GM21447 (cell line): ENCODE results near the gene C17orf113.

ENCODE experiments used
- ATAC-seq: cut with Tn5 transposase; IDR thresholded peaks from one replicate; pipeline ENCODE4 v1.9.1; 2021; ENCODE audit not compliant: unreplicated experiment

Gene C17orf113

DNA sequence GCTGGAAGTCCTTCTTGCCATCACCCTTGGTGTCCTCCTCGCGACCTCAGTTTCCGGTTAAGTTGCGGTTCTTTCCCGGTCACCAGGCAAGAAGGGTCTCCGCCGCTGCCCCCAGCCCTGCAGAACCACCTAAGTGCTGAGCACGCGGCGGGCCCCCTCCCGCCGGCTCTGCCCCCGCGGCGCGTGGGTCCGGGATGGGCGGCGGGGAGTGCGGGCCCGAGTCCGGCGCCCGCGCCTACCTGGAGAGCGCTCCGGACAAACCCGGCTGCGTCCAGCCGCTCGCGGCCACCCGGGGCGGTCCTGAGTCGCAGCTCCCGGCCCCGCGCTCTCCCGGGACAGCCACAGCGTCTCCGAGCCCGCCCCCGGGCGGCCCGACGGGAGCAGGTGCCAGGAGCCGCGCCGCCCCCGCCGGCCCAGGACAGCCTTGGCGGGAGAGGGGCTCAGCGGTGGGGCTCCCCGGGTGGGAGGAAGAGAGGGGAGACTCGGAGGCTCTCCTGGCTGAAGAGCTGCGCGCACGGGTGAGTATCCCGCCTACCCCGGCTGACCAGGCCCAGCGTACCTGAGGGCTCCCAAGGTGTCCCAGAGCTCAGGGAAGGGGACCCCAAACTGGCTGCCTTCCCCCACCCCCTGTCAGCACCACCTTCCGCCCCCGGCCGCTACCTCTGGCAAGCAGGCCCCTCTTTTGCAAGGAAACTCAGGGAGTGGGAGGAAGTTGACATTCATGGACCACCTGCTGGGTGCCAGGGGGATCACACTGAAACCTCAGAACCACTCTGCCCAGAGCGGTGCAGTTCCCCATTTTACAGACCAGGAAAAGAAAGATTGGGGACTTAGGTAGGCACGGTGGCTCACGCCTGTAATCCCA, 22.2 kb upstream of the C17orf113 start:
- ATAC-seq: no peak

DNA sequence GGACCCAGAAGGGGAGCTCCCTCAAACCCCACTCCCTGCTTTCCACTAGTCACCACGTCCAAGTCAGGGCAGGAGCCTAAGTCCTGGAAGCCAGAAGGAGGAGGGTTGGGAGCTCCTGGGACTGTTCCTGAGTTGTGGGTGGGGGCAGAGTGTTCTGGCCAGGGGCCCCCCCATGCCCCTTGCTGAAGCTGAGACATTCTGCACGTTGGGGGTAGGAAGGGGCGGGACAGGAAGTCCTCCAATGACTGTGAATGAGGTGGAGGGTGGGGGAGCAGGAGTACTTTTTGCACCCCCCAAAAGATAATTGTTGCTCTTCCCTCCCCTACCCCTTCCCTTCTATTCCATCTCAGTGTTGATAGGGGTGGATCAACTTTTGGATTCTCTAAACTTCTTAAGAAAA, 21.4 kb upstream of the C17orf113 start:
- no peak for ATAC-seq

DNA sequence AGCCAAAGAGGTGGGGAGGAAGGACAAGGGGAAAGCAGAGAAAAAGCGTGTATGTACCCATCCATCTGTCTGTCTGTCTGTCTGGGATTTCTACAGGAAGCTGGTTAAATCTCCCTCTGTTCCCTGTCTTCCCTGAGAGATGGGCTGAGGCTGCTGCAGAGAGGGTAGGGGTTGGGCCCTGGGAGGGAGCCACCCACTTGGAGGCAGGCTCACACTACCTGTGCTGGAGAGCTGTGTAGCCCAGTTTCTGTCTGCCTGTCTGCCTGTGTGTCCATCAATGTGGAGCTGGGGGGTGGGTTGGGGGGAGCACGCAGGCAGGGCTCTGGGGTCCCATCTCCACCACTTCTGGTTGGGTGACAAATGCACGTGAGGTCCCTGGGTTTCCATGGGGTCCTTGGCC, 18.6 kb upstream of the C17orf113 start:
- no peak for ATAC-seq

DNA sequence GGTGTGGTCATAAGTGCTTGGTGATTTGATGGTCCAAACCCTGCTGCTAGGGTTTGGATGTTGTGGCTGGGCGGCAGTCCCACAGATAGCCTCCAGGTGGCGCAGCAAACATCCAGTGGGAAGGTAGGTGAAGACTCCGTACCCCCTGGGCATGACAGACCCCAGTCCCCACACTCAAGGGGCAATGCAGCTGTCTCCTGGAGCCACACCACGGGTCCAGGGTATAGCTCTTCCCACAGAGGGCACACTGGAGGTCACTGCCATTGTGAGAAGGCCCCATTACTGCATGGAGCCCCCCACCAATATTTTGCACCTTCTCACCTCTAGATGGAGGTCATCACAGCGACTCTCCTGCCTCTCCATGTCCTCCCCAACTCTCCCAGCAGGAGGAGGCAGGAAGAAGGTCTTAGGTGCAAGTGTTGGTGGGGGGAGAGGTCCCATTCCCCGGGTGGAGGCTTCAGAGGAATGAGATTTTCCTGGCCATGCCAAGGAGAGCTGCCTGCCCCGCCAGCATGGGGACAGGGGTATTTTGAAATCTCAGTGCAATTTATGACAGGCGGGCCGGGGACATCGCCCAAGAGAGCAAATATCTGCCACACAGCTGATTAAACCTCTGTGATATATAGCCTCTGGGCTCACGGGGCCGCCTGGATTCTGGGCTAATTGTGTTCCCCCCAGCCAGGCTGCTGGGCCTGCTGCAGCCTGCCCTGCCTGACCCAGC, 17.1 kb upstream of the C17orf113 start:
- ATAC-seq: no peak

DNA sequence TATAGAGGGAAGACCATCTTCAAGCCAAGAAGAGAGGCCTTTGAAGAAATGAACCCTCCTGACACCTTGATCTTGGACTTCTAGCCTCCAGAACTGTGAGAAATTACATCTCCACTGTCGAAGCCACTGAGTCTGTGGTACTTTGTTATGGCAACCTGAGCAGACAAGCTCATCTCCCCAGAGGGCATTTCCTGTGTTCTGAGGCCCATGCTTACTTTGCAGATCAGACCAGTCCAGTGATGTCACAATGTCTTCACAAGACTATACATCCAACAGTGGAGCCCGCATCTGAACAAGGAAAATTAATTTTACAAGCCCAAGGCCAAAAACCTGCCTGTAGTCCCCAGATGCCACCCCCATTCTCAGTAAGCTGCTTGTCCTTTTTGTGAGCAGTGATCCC, 14.8 kb upstream of the C17orf113 start:
- ATAC-seq: no peak

DNA sequence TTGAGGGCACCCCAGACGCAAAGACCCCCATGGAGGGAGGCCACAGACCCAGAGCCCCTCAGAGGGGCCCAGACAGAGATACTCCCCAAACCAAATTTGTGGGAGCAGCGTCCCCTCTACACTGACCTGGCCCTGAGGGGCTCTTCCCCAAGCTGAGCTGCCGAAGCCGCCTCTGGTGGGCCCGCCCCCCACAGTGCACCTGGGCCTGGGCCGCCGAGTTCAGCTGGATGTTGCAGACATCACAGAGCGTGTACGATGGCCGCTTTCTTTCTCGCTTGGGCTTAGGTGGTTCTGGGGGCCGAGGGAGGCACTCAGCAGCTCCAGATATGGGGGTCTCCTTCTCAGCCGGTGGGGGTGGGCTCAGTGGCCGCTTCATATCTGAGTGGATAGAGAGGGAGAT, 12.3 kb upstream of the C17orf113 start:
- no peak for ATAC-seq

DNA sequence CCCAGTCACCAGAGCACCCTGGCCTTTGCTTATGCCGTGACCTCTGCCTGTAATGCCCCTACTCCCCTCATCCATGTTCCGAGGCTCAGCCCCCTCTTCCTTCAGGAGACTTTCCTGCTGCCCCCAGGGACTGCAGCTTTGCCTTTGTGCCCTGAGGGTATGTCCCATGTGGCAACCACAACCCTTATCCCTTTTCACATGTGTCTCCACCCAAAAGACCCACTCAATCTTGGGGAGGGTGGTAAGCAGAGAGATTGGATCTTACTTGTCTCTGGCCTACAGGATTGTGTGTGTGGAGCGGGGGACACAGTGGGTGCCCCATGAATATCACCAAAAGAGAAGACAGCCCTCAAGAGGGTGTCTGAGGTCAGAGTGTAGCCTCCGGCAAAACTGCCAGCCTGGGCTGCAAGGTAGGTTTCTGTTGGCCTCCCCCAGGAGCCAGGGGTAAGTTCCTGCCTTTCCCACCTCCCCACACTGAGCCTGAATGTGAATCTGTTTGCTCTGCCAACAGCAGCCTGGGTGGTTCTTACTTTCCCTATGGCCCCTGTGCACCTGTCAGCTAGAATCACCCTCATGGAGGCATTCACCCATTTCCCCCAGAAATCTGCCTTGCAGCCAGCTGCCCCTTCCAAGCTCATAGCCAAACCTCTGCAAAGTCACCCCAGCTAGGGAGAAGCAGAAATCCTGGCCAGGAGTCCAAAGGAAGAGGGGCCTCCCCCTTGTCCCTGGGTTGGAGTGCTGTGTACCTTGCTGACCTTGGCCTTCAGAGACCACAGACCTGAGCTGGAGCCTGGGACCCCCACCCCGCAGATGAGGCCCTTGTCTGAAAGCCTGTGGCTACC, 11.5 kb upstream of the C17orf113 start:
- no peak for ATAC-seq

DNA sequence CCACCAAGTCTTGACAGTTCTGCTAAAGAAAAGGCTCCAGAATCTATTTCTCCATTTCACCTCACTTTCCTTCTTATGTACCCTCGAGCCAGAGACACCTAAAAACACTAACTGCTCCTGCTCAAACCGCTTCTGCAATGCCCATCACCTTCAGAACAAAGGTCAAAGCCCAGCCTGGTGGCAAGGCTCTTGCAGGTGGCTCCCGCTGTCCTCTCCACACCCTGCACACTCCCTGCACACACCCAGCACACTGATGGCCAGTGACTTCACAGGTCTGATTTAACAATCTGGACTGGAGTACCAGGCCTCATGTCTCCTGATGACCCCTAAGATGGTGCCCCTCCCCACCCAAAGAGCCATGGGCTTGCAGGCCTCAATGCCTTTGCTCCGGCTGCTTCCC, 9.8 kb upstream of the C17orf113 start:
- no peak for ATAC-seq

DNA sequence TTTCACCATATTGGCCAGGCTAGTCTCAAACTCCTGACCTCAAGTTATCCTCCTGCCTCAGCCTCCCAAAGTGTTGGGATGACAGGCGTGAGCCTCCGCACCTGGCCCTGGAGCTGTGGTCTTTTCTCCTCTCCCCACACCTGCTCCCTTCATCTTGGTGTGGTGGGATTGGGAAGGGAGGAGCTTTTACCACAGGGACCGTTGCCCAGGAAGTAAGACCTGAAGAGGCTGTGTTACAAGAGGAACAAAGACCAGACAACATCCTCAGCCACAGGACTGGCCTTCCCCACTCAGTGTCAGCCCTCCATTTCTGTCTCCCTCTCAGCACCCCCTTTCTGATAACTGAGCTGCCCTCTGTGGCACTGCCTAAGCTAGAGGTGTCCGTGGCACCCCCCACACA, 9.4 kb upstream of the C17orf113 start:
- ATAC-seq: no peak

DNA sequence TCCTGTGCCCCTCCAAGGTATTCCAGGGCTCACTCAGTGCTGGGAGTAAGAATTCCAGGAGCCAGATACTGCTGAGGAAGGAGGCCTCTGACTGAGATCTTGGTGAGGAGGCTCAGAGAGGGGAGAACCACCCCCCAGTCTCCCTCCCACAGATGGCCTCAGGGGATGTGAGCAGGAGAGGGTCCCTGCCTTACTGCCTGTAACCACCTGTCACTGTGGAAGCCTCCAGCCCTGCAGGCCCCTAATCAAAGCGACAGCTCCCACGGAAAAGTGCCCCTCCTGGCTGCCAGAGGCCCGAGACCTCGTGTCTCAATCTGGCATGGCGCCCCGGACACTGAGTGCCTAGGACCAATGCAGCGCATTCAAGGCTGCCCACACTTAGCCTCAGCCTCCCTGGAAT, 7.7 kb upstream of the C17orf113 start:
- ATAC-seq: no peak

DNA sequence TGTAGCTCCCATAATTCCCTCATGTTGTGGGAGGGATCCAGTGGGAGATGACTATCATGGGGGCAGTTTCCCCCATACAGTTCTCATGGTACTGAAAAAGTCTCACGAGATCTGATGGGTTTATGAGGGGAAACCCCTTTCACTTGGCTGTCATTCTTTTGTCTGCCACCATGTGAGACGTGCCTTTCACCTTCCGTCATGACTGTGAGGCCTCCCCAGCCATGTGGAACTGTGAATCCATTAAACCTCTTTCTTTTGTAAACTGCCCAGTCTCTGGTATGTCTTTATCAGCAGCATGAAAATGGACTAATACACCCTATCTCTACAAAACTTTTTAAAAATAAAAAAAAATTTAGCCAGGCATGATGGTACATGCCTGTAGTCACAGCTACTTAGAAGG, 6.2 kb upstream of the C17orf113 start:
- ATAC-seq: no peak

DNA sequence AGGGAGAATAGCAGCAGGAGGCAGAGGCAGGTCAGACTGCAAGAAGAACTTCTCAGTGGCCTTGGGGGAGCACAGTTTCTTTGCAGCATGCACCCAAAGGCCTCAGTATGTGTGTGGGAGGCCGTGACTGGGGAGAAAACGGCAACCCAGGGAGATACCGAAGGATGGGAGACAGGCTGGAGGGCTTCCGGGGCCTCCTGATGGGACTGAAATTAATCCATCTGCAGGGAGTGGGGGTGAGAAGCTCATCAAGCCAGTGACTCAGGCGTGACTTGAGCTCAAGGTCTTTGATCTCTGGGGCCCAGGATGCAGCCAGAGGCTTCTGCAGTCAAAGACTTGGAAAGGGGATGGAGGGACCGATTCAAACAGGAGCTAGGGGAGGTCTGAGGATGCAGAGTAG, 5.1 kb upstream of the C17orf113 start:
- no peak for ATAC-seq

DNA sequence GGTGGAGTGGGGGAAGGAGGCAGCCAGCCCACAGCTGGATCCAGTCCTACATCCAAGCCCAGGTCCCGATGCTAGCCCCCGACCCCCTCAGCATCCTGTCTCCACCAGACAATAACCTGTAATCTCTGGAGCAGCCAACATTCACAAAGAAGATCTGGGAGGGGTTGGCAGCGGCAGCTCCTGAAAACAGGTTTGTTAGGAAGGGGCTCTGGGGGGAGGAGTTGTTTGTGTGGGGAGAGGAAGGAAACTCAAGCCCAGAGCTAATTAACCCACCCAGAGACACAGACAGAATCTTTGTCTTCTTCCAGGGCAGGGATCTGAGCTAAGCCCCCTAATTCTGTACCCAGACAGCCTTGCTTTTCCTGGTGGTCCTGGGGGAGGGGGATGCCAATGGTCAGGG, 4.6 kb upstream of the C17orf113 start:
- ATAC-seq: no peak

DNA sequence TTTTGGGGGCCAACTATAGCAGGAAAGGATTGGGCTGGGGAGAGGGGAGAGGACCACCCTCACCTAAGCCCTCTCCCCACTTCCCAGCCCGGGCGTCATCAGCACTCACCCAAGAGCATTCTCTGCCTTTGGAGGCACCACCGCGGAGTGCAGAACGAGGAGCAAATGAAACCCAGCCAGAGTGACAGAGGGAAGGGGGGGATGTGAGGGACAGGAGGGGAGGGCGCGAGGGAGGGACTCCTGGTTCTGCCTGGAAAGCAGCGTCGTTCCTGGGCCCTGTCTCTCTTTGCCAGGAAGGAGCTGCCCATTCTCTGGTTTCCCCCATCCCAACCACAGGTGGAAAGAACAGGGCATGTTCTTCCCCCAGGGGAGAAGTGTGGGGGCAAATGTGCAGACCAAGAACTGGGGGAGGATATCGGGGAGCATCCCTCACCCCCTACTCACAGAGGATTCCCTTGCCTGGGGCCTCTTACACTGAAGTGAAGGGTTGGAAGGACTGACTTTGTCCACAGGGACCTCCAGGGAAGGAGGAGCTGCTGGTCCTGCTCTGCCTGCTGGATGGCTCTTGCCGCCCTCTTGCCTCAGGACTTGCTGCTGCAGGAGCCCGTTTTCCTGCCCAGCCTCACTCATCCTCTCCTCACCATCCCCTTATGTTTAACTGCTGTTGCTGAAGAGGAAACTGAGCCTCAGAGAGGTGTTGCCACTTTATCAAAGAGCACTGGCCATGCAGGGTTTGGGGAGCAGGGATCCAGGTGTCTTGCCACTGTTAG, 3.5 kb upstream of the C17orf113 start:
- no peak for ATAC-seq

DNA sequence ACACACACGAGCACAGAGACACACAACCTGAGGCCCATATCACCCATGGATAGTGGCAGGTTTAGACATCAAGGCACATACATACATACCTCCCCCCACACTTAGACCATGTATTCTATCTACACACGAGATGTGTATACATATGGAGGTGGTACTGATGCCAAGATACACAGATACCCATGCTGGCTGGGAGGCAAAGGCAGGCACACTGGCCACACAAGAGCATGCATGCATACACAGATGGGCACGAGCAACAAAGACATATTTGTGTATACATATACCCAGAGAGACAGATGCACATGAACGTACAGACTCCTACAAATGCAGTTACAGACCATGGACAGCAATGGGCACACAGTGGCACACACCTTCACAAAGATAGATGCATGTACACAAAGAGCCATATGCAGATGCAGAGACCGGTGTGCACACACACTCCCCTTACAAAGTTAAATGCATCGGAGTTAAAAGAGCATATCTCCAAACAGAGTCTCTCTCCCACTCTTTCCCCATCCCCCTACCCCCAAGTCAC, 2.0 kb upstream of the C17orf113 start:
- no peak for ATAC-seq

DNA sequence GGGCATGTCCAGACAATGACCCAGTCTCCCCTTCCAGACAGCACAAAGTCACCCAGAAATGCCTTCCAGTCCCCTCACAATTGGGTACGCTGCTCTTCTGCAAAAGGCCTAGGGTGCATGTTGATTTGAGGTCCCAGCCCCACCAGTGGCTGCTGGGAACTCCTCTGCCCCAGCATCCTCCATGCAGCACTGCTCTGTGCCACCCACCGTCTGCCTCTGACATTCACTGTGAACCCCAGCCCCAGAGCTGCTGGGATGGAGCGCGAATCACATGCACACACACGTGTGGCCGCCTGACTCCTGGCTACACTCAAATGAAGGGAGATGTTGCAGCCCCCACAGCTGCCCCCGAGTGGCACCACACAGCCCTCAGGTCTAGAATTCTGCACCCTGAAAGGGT, 1.2 kb upstream of the C17orf113 start:
- no peak for ATAC-seq

DNA sequence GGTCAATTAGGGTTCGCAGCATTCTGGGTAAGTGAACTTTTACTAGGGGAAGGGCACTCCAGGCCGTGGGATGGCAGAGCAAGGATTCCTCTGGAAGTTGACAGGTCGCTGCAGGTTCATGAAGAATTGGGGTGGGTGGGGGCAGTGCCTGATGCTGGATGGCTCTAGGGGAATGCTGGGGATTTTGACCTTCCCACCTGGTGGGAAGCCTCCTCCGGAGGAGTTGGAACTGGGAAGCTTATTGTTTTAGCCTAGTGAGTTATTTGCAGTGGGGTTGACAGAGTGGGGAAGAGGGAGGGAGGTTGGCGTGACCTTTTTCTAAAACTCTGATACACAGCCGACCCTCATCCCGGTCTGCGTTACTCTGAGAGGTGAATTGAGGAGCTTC, 606 bp upstream of the C17orf113 start:
- no peak for ATAC-seq

DNA sequence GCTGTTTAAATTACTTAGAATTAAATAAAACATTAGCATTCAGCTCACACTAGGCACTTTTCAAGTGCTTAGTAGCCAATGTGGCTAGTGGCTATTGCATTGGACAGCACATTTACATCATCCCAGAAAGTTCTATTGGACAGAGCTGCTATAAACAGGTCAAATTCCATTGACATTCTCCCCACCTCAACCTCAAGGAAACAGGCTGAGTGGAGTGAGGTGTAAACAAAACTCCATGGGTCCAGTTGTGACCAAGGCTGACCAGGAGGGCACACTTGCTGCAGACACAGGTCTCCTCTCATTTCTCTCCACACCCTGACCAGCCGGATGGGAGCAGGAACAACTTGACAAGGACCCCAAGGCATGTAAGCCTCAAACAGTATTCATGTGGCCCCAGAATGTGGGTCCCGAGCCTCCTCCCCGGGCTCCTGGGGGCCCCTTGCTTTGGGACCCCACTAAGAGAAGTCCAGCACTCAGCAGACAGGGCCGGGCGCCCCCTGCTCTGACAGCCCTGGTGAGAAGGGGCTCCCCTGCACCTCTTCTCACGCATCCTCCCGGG, 488 bp downstream of the C17orf113 start:
- ATAC-seq: no peak

DNA sequence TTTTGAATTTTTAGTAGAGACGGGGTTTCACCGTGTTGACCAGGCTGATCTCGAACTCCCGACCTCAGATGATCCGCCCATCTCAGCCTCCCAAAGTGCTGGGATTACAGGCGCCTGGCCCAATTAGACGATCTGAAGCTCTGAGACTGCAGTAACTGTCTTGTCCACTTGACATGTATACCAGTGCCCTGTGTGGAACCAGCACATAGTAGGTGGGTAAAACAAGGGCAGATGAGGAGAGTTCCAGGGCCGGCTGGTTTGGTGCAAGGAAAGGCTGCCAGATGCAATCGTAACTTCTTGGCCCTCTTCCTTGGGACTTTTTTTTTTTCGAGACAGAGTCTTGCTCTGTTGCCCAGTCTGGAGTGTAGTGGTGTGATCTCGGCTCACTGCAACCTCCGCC, 3.1 kb downstream of the C17orf113 start:
- ATAC-seq: no peak

DNA sequence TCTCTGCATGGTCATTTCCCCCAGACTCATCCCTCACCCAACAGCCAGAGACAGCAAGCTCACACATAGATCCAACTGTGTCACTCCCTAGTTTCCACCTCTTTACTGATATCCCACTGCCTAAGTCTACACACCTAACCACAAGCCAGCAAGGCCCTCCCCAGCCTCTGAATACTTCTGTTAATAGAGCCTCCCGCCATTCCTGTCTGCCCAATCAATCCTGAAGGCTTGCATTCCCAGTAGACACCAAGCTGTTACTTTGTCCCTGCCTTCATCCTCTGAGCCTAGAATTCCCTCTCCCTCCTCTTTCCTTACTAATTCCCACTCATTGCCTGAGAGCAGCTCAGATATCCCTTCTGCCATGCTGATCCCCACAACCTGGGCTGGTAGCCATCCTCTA, 4.7 kb downstream of the C17orf113 start:
- no peak for ATAC-seq
